HG03196 (cell line): Measurements from ENCODE around the gene BPIFB3.

Experiments
- ATAC-seq: cut with Tn5 transposase; IDR thresholded peaks from one replicate; pipeline ENCODE4 v1.9.1; 2021; ENCODE audit not compliant: unreplicated experiment

BPIFB3 gene, protein sequence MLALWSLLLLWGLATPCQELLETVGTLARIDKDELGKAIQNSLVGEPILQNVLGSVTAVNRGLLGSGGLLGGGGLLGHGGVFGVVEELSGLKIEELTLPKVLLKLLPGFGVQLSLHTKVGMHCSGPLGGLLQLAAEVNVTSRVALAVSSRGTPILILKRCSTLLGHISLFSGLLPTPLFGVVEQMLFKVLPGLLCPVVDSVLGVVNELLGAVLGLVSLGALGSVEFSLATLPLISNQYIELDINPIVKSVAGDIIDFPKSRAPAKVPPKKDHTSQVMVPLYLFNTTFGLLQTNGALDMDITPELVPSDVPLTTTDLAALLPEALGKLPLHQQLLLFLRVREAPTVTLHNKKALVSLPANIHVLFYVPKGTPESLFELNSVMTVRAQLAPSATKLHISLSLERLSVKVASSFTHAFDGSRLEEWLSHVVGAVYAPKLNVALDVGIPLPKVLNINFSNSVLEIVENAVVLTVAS

DNA sequence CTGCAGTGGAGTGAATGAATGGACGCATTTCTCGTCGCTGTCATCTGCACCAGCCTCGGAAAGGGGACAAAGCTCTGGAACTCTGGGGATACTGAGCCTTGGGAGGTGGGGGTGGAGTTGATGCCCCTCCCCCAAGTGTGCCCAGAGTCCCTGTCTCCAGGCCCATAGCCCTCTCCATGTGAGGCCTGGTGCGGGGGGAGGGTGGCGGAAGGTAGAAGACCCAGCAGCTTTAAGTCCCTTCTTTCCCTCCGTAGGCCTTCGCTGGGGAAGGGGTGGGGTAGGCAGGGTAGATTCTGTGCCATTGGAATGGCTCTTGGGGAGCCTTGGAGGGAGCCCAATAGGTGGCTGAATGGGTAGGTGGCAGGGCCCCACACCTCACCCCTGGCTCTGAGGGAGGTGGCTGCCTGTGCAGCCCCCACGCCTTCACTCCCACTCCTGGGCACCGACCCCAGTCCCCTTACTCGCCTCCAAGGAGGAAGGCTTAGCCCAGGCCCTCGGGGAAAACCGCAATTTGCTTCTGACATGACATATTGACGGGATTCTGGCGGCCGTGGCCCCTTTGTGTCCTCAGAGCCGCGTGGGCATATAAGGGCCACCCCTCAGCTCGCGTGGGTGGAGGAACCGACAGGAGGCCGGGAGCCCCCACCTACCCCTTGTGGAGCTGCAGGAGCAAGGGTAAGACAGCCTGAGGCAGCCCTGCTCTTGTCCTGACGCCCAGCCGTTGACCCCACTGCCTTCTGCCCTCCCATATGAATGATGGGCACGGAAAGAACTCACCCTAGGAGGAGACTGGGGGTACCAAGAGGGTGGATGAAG lies at the start of gene BPIFB3:
Gene BPIFB3 (plus strand): TSS at position 613 of the 816 bp plus-strand sequence. CDS start 1,533 bp downstream, outside the sequence.
- ATAC-seq = no peak

DNA sequence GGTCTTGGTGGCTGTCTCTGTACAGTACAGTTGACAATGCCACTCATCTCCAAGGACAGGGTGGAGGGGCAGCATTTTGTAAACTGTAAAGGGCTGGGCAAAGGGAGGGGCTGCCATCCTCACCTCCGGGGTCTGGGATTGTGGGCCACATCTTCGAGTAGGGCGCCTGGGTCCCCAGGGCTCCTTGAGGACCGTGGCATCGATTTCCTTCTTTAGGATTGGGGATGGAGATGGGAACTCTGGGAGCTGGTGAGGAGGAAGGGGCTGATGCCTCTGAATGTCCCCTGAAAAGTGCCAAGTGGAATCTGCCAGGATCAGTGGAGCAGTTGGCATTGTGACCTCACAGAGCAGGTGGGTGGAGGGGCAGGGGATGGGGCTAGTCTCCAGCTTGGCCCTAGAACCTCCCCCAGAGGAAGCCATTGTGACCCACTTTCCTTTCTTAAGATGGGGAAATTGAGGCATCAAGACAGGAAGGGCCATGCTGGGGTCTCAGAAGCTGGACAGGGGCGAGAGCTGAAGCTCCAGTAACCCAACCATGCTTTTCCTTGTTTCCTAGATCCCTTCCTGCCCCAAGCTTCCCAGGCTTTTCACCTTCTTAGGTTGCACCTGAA lies 49.5 kb upstream of the BPIFB3 start, which contains the start of gene SUN5:
Gene SUN5 (minus strand): TSS at position 293 of the 611 bp plus-strand sequence. CDS start 93 bp downstream, at position 200.
- no peak for ATAC-seq

DNA sequence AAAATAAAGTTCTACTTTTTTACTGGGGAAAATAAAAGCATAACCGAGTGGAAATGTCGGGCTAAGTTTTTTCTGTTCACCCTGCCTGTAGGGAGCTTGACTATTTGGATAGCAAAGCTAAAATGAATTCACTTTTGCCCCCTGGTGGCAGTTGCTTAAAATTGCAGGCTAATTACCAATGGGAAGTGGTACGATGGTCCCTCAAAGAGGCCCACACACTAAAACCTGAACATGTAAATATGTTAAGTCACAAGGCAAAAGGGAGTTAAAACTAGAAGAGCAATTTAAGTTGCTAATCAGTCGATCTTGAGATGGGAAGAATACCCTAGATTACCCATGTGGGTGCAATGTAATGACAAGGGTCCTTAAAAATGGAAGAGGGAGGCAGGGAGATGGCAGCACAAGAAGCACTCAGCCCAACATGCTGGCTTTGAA lies 48.6 kb upstream of the BPIFB3 start:
- ATAC-seq = no peak

DNA sequence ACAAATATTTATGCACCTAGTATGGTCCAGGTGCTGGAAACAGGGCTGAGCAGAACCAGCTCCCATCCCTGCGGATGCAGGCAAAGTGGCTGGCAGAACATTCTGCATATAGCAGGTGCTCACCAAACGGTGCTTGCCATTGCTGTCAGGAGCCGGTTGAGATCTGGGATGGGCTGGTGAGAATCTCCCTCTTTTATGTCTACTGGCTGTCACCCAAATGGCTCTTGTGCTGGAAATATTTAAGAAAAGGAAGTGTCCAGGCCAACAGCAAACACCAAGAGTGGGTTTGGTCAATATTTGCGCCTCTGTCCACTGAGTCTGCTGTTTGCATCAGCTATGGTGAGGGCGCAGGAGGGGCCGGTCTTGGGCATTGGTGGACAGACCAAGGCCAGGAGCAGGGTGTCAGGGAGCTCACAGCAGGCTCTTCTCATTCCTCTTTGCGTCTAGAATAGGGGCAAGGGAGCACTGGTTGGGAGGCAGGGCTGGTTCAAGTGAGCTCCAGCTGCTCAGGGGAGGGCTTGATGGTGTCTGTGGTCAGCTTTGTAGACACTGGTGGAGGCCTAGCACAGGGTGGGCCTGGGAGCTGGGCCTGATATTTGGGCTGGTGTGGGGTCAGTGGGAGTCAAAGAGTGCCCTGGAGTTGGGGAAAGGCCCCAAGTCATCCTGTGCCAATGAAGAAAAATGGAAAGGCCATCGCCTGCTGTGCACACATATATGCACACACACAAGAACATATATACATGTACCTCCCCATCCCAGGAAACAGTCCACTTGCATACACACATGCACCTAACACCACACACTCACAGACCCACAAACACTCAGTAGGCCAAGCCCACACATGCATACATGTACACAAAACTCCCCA lies 47.6 kb upstream of the BPIFB3 start:
- no peak for ATAC-seq

DNA sequence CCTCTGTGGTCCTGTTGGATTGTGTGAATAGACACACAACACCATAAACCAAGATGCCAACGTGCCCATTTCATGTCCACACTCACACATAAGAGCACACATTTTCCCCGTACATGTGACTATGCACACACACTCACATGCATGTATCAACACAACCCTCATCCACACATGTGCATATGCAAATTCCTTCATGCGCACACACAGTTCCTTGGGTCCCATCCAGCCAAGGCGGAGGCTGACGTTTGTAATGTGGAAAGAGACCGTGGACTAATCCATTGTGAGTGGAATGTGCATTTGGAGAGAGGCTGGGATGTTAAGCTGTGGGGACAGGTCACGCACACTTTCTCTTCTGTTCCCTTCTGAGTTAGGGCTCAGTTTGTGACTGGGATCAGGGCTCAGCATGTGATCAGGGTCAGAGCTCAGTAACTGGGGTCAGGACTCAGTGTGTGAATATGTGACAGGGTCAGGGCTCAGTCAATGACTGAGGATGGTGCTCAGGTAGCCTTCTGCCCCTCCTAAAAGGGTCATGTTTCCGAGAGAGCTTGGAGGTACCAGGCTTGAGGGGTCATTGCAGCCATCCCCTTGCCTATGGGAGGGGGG lies 46.8 kb upstream of the BPIFB3 start:
- ATAC-seq = no peak

DNA sequence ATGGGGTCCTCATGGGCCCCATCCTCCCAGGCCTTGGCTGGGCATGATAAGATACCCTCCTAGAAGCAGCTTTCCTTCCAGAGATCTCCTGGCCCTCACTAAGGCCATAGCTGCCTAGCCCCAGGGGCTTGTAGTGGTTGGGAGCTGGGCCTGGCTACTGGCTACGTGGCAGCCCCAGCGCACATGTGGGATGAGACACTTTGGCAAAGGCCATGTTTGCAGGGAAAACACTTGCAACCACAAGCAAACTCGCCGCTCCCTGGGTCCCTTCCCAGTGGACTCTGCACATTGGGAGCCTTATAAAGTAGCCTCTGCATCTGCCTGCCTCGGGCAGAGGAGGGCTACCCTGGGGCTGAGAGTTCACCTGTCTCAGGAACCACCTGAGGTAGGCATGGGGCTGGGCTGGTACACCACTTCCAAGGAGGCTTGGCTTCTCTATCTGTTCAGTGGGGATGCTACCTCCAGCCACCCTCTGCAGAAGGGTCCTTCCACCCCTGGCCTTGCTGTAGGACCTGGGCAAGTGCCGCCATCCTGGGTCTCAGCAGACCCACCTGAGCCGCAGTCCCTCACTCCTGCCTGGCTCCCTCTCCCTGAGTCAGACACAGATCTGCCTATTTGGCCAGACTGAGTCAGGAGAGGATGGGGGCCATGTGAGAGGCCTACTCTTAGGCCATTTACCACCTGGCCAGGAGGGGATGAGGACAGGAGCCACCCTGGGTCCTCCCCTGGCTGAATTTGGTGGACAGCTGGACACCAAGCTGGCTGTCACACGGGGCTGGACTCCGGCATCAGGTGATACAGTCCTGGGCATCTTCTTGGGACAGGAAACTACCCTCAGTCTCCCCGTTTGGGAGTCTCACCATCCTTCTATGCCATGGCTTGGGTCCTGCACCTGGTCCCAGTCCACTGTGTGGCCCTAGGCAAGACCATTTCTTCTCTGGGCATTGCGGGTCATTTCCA lies 46.0 kb upstream of the BPIFB3 start, which contains the start of gene BPIFB2:
Gene BPIFB2 (plus strand): TSS at position 329 of the 960 bp plus-strand sequence. CDS start 871 bp downstream, outside the sequence.
- ATAC-seq = no peak

DNA sequence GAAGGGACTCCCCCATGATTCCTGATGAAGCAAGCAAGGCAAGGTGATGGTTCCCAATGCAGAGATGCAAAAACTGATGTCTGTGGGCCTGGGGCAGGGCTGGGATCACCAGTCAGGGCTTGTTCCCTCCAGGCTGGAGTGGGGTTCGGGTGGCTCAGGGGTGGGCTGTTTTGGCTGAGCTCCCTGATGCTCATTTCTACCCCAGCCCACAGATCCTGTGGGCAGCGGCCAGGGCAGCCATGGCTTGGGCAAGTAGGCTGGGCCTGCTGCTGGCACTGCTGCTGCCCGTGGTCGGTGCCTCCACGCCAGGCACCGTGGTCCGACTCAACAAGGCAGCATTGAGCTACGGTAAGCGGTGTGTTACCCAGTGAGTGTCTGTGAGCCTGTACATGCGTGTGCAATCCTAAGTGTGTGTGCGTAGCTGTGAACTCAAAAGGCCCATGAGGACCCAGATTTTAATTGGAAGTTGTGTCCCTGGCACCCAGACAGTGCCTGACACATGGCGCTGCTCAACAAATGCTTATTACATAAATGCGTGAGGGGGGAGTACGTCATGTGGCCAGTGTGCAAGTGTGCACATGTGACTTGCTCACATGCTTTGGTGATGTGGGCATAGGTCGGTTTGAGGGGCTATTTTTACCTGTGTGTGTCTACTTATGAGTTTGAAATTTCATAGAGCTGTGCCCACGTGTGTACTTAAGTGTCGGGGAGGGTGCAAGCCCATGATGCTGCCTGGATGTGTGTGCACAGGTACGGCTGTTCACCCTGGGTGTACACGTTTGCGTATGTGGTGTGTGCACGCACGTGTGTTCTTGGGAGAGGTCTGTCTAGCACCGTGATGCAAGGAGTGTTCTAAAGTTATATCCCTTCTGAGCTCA lies 45.1 kb upstream of the BPIFB3 start:
- no peak for ATAC-seq

DNA sequence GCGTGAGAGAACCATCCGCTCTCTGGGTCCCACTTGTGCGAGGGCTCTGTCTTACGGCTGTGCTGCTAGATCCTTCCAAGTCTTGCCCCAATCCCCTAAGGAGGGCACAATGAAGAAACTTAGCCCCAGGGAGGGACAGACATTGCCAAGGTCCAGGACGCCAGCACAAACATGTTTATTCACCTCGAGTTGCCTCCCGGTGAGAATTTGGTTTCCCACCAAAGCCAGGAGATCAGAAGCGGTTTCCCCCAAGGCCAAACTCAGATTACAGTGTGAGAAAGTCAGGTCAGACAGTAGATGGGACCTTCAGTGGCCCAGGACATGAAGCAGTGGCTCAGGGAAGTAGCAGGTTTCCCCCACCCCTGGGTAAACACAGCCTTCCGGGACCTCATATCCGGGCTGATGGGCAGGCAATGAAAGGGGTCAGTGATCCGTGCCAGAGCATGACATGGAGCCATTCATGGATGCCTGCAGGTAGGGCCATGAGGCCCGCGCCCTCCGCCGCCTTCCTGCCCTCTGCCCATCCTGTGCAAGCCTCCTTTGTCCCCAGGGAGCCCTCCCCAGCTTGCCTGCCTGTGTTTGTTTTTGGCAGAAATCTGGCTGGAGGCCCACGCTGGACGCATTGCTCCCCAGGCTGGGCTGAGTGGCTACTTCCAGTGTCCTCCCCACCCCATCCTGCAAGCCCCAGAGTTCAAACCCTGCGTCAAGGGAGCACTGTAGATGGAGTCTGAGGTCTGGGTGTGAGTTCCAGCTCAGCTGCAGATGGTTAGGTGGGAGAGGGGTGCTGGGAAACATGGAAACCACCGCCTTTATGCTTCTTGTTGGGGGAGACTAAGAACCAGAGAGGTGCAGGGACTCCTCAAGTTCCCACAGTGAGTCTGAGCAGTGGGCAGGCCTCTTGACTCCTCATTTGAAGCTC lies 44.2 kb upstream of the BPIFB3 start:
- no peak for ATAC-seq

DNA sequence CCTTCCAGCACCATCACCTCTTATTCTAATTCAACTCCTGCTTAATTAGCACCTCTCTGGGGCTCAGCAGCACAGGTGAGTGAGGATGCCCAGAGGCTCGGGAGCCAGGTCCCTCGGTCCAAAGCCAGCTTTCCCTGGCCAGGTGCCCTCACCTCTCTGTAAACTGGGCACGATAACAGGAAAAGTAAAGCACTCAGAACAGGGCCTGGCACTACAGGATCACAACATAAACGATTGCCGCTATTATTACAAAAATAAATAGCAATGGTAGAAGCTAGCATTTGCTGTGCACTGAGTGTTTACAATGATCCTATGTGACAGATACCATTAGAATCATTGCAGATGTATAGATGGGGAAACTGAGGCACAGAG lies 43.6 kb upstream of the BPIFB3 start:
- no peak for ATAC-seq

DNA sequence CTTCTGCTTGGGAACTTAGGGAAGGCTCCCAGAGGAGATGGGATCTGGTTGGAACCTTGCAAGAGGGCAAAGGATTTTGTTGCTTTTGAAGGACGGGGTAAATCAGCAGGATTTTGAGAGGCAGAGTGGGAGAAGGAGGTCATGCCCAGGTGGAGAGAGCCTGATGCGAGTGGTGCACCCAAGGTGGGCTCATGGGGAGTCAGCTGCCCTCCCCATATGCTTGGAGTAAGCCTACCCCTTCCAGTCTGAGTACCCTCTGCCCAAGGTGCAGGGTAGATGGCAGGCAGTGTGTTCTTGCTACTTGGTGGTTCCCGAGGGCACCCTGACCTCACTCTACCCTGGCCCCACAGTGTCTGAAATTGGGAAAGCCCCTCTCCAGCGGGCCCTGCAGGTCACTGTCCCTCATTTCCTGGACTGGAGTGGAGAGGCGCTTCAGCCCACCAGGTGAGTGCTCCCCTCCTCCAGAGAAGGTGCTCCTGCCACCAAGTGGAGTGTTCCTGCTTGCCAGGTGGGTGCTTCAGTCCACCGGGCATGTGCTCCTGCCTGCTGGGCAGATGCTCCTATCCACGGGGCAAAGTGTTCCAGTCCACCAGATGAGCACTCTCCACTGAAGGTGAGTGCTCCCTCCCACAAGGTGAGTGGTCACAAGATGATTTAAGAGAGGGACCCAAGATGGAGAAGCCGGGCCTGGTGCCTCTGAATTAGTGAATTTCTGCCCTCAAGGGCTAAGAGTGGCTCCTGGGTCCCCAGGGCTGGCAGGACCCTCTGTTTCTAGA lies 42.8 kb upstream of the BPIFB3 start:
- ATAC-seq = no peak

DNA sequence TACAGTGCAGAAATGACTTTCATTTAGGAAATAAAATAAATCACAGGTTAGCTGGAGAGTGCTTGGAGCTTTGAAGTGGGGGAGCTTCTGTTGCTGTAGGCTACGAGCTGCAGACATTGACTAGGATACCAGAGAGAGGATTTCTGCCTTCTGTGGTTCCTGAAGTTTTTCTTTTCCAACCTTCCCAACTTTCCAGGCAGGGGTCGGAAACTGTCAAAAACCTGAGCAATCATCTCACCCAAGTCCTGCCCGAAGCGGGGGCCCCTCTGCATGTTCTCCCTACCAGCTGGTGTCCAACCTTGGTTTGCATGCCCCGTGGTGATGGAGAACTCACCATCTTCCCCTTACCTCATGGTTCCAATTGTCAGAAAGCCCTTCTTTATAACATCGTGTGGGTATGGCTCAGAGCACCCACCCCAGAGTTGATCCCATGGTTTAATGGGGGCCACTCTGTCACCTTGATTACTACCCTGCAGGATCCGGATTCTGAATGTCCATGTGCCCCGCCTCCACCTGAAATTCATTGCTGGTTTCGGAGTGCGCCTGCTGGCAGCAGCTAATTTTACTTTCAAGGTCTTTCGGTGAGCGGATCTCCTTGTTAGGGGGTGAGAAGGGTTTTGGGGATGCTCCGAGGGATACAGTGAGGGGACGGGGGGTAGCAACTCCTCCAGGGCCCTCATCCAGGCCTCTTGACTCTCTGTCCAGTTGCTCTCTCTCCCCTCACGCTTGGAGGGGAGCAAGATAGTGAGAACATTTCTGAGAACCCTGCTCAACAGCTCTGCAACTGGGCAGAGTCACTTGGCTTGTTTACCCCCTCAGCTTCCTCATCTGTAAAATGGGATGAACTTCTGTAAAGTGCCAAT lies 41.1 kb upstream of the BPIFB3 start:
- no peak for ATAC-seq

DNA sequence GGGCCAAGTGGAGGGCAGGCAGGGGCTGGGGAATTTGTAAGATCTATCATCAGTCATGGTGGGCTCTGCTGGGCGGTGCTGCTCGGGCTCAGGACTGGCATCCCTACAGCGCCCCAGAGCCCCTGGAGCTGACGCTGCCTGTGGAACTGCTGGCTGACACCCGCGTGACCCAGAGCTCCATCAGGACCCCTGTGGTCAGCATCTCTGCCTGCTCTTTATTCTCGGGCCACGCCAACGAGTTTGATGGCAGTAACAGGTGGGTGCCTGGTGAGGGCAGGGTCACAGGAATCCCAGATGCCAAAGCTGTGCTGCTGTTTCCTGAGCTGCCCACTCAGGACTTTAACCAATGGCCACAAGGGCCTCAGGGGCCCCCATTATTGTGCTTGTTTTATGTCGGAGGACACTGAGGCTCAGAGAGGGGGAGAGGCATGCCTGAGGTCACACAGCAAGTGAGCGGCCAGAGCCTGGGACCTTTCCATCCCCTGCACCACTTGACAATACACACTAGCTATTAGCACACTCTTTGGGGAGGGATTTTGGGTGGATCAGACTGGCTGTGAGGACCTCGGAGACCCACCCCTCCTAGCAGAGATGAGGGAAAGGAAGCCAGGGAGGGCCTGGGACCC lies 39.9 kb upstream of the BPIFB3 start:
- ATAC-seq = no peak

DNA sequence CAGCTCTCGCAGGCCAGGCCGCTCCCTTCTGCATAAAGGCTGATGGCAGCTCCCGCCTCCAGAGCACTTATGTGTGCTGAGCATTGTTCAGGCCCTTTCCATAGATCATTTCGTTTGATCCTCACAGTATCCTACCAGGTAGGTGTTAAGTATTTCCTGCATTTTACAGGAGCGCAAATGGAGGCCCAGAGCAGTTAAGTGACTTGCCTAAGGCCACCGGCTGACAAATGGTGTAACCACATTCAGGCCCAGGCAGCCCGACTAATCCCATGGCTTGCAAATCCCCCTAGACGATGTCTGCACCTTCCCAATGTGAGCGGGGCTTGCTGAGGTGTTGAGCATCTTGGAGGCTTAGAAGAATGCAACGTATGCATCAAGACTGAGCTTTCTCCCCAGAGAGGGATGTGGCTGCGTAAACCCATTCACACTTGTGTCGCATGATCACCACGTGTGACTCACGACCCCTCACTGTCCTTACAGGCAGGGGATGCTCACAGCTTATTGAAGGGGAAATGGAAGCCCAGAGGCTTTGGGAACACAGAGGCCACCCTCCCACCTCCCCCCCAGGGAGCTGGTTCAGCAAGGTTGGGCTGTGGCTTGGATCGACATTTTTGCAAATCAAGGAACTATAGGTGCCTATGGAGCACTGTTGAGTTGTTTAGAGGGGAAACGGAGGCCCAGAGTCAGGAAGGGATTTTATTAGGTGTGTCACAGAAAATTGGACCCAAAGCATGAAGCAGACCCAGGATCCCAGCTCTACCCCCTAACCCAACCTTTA lies 39.2 kb upstream of the BPIFB3 start:
- no peak for ATAC-seq

DNA sequence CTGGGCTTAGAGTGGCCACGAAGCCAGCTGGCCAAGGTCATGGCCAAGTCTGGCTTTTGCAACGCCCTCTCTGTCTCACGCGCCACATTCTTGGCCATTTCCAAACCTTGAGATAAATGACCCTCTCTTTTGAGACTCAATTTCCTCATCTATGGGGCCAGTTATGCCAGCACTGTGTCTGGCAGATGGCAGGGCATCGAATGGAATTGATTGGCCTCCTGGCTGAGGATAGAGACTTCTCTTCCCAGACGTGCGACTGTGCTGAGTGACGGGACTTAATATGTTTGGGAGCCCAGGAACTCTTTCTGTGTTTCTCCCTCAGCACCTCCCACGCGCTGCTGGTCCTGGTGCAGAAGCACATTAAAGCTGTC lies 38.6 kb upstream of the BPIFB3 start:
- ATAC-seq = no peak
